ENCODE measurements around the gene TENM3. TPM values are rescaled to one million over a fixed set of nuclear protein-coding genes. Genes with fewer than 3 reads are reported as not detected.

Gene TENM3
- total RNA-seq, 1 donor from 2014 or later = 2.8 TPM

DNA sequence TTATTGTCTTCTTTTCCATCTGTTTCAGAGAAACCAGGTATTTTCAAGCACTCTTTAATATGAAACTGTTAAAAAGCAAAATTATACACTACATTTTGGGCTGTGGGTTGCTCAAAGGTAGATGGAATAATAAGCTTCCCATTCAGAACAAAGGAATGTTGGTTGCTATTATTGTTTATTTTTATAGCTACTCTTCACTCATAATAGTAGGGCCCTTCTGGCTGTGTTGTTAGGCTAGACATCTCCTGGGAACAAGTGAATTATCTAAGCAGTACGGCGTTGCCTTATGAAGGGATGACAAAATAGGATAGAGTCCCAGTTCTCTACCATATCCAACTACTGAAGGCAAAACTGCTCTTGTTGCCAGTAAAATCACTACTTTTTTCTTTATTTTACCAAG is 34.2 kb downstream of the TENM3 start:
- no peak overlapping the region for H3K4me3 ChIP-seq
- no peaks in the 10 kb centered on the region for H3K27me3 ChIP-seq
- no peaks in the 10 kb centered on the region for H3K36me3 ChIP-seq
- no peaks in the 10 kb centered on the region for H3K9me3 ChIP-seq
- intact Hi-C loops (cut with DNase I) = no loop called here
- H3K27ac ChIP-seq = no peak overlapping the region
- TF ChIP-seq, protein P1, sequence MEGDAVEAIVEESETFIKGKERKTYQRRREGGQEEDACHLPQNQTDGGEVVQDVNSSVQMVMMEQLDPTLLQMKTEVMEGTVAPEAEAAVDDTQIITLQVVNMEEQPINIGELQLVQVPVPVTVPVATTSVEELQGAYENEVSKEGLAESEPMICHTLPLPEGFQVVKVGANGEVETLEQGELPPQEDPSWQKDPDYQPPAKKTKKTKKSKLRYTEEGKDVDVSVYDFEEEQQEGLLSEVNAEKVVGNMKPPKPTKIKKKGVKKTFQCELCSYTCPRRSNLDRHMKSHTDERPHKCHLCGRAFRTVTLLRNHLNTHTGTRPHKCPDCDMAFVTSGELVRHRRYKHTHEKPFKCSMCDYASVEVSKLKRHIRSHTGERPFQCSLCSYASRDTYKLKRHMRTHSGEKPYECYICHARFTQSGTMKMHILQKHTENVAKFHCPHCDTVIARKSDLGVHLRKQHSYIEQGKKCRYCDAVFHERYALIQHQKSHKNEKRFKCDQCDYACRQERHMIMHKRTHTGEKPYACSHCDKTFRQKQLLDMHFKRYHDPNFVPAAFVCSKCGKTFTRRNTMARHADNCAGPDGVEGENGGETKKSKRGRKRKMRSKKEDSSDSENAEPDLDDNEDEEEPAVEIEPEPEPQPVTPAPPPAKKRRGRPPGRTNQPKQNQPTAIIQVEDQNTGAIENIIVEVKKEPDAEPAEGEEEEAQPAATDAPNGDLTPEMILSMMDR (IDR thresholded peaks at IDR 0.05) = no peak
- no peaks in the 10 kb centered on the region for H3K4me1 ChIP-seq
- DNase-seq (ENCODE audit: low spot score in 2 of 2) = no peak

DNA sequence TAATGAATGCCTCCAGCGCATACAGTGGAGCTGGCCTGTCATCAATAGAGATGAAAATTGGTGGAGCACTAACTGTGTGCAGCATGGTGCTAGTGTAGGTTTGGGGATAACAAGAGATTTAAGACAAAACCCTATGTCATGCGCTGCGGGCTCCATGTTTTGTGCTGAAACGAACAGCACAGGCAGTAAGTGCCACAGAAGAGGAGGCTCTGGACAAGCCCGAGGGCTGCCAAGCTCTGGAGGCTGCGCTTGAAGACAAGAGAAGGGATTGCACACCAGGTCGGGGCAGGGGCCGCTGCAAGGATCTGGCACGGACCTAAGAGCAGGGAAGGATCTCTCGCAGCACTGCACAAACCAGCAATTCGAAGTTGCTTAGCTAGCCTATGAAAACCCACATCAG is 35.5 kb downstream of the TENM3 start:
- TF ChIP-seq, protein P1 (IDR thresholded peaks at IDR 0.05) = no peak
- H3K4me3 ChIP-seq = no peak overlapping the region
- no peaks in the 10 kb centered on the region for H3K9me3 ChIP-seq
- intact Hi-C loops (cut with DNase I) = no loop called here
- H3K27ac ChIP-seq = no peak overlapping the region
- no peaks in the 10 kb centered on the region for H3K4me1 ChIP-seq
- no peaks in the 10 kb centered on the region for H3K27me3 ChIP-seq
- no peak for DNase-seq (ENCODE audit: low spot score in 2 of 2)
- H3K36me3 ChIP-seq = no peaks in the 10 kb centered on the region

DNA sequence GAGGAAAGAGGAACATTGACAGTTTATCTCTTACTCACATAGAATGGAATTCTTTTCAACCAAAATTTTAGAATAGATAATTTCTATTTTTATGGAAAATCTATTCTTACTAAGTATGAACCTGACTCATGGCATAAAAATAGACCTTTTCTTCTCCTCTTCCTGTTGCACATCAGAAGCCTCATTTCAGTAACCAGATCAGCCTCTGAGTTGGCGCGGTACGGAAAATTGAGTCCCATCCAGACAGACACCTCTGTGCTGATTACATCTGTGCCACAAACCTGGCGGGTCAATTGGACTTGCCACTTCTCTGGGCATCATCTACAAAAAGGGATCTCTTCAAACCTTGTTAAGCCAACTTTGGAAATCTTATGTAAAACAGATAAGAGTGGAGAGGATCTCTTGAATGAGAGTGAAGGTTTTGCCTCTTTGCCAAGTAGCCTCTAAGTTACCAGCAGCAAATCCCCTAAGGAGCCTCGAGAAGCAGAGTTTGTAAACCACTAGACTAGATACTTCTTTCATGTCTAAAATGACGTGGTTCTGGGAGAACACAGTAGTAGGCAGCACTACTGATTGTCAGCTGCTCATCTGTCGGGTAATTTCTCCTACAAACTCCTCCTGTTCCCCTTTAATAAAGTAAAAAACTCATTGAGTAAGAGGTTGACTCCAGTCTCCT is 37.4 kb downstream of the TENM3 start:
- intact Hi-C loops (cut with DNase I) = no loop called here
- TF ChIP-seq, protein P1 (IDR thresholded peaks at IDR 0.05) = no peak
- no peak for DNase-seq (ENCODE audit: low spot score in 2 of 2)

DNA sequence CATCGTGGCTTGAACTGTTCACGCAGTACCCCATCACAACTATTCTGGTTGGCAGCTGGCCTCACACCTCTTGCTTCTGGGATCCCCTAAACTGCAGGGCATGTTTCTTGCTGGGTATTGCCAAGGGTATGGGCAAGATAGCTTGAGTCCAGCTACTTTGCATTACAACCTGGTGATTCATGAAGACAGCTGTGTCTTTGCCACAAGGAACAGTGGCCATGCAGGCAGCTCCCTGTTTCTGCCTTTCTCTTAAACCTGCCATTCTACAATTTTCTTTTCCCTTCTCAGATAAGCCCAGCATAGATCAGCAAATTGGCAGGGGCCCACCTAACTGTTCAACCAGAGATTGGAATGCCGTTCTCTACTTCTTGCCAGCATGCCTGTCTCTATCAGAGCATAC is 42.8 kb downstream of the TENM3 start:
- H3K36me3 ChIP-seq = no peaks in the 10 kb centered on the region
- no peaks in the 10 kb centered on the region for H3K4me1 ChIP-seq
- H3K9me3 ChIP-seq = no peaks in the 10 kb centered on the region
- DNase-seq (ENCODE audit: low spot score in 2 of 2) = no peak
- H3K27ac ChIP-seq = no peak overlapping the region
- no peak overlapping the region for H3K4me3 ChIP-seq
- TF ChIP-seq, protein P1 (IDR thresholded peaks at IDR 0.05) = no peak
- intact Hi-C loops (cut with DNase I) = no loop called here
- no peaks in the 10 kb centered on the region for H3K27me3 ChIP-seq

More for the DNA sequence above, 37.4 kb downstream of the TENM3 start:
- H3K36me3 ChIP-seq = no peaks in the 10 kb centered on the region
- no peaks in the 10 kb centered on the region for H3K4me1 ChIP-seq
- H3K27ac ChIP-seq = no peak overlapping the region
- no peaks in the 10 kb centered on the region for H3K27me3 ChIP-seq
- no peaks in the 10 kb centered on the region for H3K9me3 ChIP-seq
- H3K4me3 ChIP-seq = no peak overlapping the region

DNA sequence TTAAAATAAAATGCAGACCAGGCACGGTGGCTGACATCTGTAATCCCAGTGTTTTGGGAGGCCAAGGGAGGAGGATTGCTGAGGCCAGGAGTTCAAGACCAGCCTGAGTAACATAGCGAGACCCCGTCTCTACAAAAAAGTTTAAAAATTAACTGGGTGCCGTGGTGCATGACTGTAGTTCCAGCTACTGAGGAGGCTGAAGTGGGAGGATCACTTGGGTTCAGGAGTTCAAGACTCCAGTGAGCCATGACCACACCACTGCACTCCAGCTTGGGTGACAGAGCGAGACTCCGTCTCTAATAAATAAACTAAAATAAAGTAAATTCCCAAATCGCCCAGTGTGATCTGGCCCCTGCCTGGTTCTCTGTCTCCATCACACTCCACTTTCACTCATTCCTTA is 43.7 kb downstream of the TENM3 start:
- Histone ChIP-seq H3K27me3 (no peaks in the 10 kb centered on the region), H3K4me3 (no peak overlapping the region), H3K9me3 (no peaks in the 10 kb centered on the region), H3K27ac (no peak overlapping the region), H3K36me3 (no peaks in the 10 kb centered on the region), H3K4me1 (no peaks in the 10 kb centered on the region)
- TF ChIP-seq, protein P1 (IDR thresholded peaks at IDR 0.05) = no peak
- DNase-seq (ENCODE audit: low spot score in 2 of 2) = no peak
- intact Hi-C loops (cut with DNase I) = no loop called here

DNA sequence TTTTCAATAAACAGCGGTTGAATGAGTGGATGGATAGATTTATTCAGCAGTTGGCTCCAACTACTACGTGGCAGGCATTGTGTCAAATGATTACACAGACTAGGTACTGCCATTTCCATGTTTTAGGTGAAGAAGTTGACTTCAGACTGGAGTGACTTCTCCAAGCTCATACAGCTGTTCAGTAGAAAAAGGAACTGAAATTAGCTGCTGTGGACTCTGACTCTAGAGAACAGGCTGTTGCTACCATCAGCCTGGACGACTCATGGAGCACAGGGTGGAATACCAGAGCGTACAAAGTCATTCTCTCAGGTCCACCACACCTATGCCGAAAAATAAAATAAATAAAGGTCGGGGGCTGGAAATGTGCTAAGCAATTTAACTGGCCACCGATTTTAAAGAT is 45.3 kb downstream of the TENM3 start:
- Histone ChIP-seq H3K27me3 (no peaks in the 10 kb centered on the region), H3K4me1 (no peaks in the 10 kb centered on the region), H3K36me3 (no peaks in the 10 kb centered on the region), H3K27ac (no peak overlapping the region), H3K4me3 (no peak overlapping the region), H3K9me3 (no peaks in the 10 kb centered on the region)
- intact Hi-C loops (cut with DNase I) = no loop called here
- no peak for DNase-seq (ENCODE audit: low spot score in 2 of 2)
- TF ChIP-seq, protein P1 (IDR thresholded peaks at IDR 0.05) = no peak

All from ascending aorta (tissue), 2 donors.